HG03354 (cell line): ENCODE data around the gene GABARAP.
A peak's percentile ranks its signal among the peaks of the same experiment; 100 is the strongest.

Experiments used
- ATAC-seq: cut with Tn5 transposase; IDR thresholded peaks from one replicate; pipeline ENCODE4 v1.9.1; 2021; ENCODE audit warnings: mild to moderate bottlenecking; ENCODE audit not compliant: unreplicated experiment, poor library complexity, severe bottlenecking

Gene GABARAP

DNA sequence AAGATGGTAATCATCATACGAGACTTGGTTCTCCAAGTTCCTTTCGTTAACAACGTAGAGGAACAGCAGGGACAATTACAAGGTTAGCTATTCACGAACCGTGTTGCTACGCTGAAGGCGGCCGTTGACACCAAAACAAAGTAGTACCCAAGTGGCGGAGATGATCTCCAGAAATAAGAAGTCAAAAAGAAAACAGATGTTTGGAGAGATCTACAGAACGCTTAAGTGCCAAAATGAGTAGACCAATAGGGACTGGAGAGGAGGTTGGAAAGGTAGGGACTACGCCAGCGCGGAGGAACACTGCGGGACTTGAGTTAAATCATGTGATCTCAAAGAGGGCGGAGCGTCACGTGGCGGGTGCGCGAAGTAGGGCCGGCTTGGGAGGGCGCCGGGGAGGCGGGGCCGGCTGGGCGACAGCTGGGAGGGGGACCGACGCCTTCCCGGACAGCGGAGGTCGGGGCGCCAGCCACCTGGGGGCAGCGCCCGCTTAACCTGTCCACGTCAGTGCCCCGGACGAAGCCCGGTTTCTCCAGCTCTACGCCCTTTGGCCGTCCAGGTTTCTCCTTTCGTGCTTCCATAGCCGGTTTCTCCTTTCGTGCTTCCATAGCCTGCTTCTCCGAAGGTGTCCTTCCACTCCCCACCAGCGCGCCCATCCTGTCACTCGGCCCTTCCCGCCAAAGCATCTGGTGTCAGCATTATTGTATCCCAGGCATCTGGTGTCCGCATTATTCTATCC is 636 bp upstream of the GABARAP start:
- ATAC-seq, result peak; percentile 48

GRCh38 chr17:7241090-7241733 is 1.0 kb downstream of the GABARAP start:
- no peak for ATAC-seq

DNA sequence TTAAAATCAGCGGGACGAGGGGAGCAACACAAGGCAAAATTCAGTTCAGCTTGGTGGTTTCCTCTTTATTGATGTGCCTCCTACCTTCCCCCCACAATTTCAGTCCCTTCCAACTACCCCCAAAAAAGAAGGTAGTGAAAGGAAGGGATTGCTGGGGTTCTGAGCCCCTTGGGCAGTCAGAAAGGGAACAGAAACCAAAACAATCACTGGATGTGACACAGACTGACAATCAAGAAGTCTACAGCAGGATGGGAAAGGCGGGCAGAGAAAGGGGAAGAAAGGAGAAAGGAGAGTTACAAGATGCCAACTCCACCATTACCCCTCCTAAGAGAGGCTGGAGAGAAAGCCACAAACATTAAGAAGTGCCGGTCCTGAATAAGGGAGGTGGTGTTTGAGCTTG is 1.9 kb downstream of the GABARAP start:
- ATAC-seq, result no peak

DNA sequence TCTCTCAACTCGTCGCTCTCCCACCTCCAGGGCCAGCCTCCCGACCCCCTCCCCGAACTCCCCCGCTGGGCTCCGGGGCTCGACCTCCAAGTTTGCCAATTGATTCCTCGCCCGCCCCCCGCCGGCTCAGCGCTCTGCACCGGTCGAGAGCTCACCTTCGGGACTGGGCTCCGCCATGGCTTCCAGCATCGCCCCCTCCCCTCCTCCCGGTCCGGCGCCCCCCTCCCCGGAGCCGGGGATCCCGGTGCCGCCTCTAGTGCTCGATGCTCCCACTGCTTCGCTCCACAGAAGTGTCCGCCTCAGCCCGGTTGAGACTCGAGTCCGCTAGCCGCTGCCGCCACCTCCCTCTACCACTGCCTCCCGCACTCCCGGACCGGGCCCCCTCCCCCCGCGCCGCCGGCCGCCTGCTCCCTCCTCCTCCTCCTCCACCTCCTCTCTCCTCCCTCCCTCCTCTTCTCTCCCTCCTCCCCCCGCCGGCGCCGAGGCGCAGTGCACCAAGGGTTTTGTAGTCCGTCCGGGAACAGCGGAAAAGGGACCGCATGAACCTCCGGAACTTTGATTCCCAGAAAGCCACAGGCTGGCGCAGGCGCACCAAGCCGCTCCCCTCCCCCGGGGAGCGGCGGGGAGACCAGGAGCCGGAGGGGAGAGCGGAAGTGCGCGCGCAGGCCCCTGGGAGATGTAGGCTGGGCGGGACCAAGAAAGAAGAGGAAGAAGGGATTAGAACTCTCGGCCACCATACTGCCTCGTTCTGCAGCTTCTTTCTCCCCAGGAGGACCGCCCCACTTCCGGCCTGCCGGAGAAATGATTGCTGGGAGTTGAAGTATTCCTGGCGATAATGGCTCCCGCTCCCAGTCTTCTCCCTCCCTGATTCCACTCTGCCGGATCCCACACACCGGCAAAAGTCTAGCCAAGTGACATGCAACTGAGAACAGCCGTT is 2.9 kb downstream of the GABARAP start, which contains the start of gene PHF23:
Gene PHF23, minus strand, starts transcription at position 367 of the 937 bp plus-strand sequence. Its CDS starts 178 bp downstream, at position 189.
- peak; percentile 56 for ATAC-seq

DNA sequence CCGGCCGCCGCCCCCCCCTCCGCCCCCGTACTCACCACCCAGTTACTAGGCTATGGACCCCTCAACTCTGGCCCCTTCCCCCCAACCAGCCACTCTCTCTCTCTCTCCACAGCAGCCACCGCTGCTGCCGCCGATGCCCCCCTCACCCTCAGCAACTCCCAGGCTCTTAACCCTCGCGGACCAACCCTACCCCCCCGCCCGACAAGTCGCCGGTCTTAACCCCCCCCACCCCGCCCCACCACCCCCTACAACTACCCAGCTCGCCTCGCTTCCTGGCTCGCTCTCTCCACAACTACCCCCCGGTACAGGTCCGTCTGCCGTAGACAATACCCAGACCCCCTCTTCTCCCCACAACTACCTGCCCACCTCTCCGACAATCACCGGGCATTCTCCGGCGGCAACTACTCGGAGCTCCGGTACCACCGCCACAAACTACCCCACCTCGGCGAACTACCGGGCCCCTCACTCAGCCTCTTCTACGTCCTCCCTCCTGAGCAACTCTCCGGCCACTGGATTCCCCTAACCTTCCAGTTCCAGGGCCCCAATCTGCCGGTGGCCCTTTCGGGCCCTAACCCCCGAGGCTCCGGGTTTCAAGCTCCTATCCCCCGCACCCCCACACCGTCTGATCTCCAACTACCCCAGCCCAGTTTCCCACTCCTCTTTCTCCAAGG is 3.7 kb downstream of the GABARAP start:
- ATAC-seq, result no peak

DNA sequence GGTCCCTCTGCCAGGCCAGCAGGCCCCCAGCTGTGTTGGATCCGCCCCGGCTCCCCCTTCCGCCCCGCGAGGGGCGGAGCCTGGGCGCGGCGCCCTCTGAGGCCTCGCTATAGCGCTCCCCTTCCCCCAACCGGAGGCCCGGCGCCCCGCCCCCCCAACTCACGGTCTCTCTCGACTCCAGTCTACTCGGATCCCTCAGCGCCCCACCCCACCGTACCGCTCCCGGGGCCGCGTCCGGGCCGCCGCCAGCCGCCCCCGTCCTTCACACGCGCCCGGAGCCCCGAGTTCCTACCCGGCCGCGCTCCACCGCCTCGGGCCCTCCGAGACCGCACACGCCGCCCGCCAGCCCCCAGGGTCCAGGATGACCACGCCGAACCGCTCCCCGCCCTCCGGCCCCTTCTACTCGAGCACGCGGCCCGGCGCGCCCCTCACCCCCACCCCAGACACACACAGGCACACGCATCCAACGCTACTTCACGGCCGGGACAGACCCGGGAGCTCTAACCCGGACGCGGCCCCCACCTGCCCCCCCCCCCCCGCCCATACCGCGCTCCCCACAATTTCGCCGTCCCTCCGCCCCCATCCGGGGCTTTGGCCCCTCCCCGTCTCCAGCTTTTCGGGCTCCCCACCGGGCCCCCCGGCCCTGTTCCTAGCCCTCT is 4.4 kb downstream of the GABARAP start:
- no peak for ATAC-seq

DNA sequence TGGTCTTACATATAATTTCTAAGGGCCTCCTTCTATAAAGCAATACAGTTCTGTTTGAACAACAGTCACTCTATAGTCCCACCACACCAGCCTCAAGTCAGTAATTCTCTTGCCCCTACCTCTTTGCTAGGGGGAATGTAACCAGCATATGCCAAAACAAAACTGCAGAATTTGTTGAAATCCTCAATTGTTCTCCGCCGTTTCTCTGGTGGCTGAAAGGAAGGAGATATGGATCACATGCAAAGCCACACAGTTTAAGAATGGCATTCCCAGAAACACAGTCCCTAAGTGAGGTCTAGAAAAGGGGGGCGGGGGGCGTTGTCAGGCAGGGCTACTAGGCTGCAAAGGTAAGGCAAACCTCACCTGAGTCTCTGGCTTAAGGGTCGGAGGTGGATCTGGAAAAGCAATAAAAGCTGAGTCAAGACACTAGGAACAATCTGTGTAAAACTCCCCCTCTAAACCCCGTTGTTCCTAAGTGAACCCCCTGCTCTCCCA is 4.9 kb downstream of the GABARAP start:
- no peak for ATAC-seq

- no peak for ATAC-seq
Observed at GRCh38 chr17:7236808-7237207, 5.4 kb downstream of the GABARAP start.

DNA sequence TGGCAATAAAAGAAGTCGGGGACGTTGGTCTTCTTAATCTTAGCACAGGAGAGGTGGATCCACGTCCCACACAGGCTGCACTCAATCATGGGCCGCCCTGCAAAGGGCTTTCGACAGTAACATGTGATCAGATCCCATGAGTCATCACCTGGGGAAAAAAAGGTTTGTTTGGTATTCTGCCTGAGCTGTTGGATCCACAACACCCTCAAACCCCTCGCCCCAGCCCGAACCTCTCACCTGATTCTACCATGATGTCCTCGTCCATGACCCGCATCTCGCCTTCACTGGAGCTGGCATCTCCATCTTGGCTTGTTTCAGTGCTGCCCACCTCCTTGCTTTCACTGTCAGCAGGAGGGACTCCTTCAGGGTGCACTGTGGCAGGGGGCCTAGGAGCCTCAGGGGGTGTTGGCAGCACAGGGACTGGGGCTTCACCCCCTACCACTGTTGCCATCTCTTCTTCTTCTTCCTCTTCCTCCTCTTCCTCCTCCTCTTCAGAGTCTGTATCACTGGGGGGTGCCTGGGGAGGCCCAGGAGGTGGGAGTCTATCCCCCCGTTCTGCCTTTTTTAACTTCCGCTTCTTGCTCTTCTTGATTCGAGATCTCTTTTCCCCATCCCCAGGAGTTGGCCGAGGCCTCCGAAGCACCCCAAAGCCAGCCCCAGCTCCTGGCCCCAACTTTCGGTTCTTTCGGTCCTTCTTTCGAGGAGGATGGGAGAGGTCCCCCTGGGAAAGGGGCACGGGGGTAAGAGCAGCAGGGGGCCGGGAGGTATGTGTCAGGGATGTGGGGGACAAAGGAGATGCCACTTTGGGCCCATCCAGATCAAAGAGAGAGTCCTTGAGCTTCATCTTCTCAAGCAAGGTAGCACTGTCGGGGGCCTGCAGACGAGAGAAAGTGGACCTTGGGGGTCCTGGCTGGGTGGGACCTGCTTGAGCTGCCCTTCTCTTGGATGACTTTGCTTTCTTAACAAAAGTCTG is 6.3 kb downstream of the GABARAP start:
- ATAC-seq, result no peak

GRCh38 chr17:7234083-7234951 is 7.9 kb downstream of the GABARAP start, which contains the start of gene DVL2:
Gene DVL2, minus strand, starts transcription at chr17:7234517. Its CDS starts 255 bp downstream, at chr17:7234262.
- ATAC-seq, result peak; percentile 59

DNA sequence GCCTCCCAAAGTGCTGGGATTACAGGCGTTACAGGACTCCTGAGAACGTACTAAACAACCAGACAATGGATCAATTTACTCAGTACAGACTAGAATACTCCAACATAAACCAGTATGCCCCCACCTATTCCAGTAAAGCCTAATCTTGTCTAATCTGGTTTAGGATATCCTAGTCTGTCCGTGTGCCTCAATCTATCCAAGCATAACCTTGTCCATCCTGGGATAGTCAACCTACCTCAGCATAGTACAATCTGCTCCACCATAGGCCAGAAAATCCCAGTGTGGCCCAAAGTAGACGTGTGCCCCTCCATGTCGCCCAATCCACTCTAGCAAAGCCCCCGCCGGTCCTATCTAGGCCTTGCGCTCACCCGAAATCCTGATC is 8.6 kb downstream of the GABARAP start:
- ATAC-seq, result no peak

- ATAC-seq, result no peak
Observed at GRCh38 chr17:7232114-7232513, 10.1 kb downstream of the GABARAP start.

DNA sequence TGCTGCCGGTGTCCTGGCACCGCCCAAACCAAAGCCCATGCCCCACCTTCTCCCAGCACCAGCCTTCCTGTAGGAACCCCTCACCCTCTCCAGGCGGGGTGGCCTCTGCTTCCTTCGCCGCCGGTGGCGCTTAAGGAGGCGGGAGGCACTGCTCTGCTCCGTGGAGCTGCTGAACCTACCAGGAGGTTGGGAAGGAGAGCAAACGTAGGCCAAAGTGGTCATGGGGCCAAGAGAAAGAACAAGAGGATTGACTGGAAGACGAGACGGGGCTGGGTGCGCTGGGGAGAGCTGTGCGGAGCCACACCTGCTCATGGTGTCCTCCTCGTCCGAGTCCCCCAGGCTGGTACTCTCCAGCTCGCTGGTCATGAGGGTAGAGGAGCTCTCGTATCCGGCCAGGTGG is 12.7 kb downstream of the GABARAP start:
- ATAC-seq, result no peak

GRCh38 chr17:7228920-7229319 is 13.3 kb downstream of the GABARAP start:
- no peak for ATAC-seq

DNA sequence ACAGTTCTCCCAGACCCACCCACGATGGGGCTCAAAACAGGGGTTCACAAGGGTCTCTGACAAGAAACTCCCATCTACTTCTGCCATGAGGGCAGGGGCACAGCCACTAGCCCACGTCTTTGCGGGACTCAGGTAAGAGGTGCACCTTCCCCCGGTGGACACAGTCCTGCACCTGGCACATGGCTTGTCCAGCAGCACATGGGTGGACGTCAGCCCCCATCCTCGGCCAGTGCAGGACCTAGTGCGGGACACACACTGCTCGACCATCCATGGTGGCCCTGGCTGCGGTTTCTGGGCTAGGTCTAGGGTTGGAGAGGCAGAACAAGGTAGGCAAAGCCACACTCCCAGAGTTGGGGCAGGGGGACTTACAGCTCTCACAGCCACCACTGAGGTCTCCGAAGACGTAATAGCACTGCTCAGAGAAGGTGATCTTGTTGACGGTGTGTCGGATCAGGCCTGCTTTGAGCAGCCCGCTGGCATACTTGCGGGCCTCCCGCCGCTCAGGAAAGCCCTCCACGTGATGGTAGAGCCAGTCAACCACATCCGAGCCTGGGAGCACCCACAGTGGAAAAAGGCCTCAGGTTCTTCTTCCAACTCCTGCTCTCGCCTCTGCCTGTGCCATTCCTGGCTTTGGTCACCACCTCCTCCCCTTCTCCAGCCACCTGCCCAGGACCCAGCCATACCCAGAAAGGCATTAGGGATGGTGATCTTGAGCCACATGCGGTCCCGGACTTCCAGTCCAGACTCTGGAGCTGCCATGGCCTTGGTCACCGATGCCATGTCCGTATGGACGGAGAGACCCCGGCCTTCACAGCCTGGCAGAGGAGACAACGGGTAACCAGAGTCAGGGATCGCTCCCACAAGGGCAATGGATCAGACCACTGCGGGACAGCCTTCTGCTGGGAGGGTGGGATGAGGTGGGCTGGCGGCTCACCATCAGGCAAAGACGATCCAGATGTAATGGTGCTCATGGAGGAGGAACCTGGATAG is 15.2 kb downstream of the GABARAP start:
- no peak for ATAC-seq
